ENCODE measurements around the gene ATG16L1. TPM values are rescaled to one million over a fixed set of nuclear protein-coding genes. Genes with fewer than 3 reads are reported as not detected.

The ATG16L1 gene
- total RNA-seq, 2 experiments from 2014 or later = 47.2 to 50.5 TPM

GRCh38 chr2:233261819-233262555 is 10.5 kb downstream of the ATG16L1 start:
- no peak for ATAC-seq
- Mint-ChIP-seq H3K36me3 (ENCODE audit: low read depth) (peaks cover 90% of the 10 kb centered on the region), H3K9me3 (ENCODE audit: insufficient read depth) (no peaks in the 10 kb centered on the region), H3K27me3 (ENCODE audit: low read depth) (no peaks in the 10 kb centered on the region), H3K27ac (peak overlapping the region; percentile 82), H3K4me3 (no peak overlapping the region), H3K4me1 (ENCODE audit: low read depth) (peaks cover 64% of the 10 kb centered on the region)
- DNase-seq = no peak
- CTCF ChIA-PET = interaction anchor here (0.8 to 5.9 kb wide), 4 partner anchors 9 to 217 kb away, joined by 3 to 42 read pairs (median 4); partner anchors contain the start of gene ATG16L1
- POLR2A ChIA-PET = interaction anchor here (4.4 kb wide), 1 partner anchor 10 kb away, joined by 22 read pairs; the partner anchor contains the start of gene ATG16L1

GRCh38 chr2:233262562-233262961 is 11.1 kb downstream of the ATG16L1 start:
- Mint-ChIP-seq H3K36me3 (ENCODE audit: low read depth) (peaks cover 90% of the 10 kb centered on the region), H3K27ac (peak overlapping the region; percentile 82), H3K4me1 (ENCODE audit: low read depth) (peaks cover 70% of the 10 kb centered on the region), H3K9me3 (ENCODE audit: insufficient read depth) (no peaks in the 10 kb centered on the region), H3K27me3 (ENCODE audit: low read depth) (no peaks in the 10 kb centered on the region), H3K4me3 (no peak overlapping the region)
- no peak for ATAC-seq
- no peak for DNase-seq
- ChIA-PET CTCF (interaction anchor here (1.9 to 5.9 kb wide), 2 partner anchors 9 to 10 kb away, joined by 5 to 42 read pairs; partner anchors contain the start of gene ATG16L1), POLR2A (interaction anchor here (4.4 kb wide), 1 partner anchor 11 kb away, joined by 22 read pairs; the partner anchor contains the start of gene ATG16L1)

DNA sequence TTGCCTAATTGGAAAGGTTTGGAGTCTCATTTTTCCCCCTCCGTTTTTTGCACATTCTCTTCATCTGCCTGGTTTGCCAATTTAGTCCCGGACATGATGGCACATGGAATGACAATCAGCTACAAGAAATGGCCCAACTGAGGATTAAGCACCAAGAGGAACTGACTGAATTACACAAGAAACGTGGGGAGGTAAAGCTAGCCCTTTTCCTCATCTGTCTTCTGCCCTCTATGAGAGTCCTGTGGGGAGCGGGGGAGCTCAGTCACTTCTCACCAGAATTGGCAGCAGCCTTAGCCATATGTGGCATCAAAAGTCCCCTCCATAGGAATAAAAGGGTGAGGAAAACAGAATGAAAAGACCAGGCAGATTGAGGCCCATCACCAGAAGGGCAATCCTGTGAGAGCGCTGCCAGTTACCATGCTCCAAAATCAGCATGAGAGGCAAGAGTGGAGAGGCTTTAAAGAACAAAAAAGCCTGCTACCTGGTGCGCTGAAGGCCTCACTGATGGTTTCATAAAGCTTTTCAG is 11.6 kb downstream of the ATG16L1 start:
- H3K36me3 Mint-ChIP-seq (ENCODE audit: low read depth) = peaks cover 89% of the 10 kb centered on the region
- peaks cover 73% of the 10 kb centered on the region for H3K4me1 Mint-ChIP-seq (ENCODE audit: low read depth)
- ChIA-PET POLR2A (interaction anchor here (4.4 kb wide), 1 partner anchor 11 kb away, joined by 22 read pairs; the partner anchor contains the start of gene ATG16L1), CTCF (interaction anchor here (1.0 to 5.9 kb wide), 3 partner anchors 8 to 91 kb away, joined by 5 to 42 read pairs (median 5); partner anchors contain the start of gene ATG16L1)
- H3K27me3 Mint-ChIP-seq (ENCODE audit: low read depth) = no peaks in the 10 kb centered on the region
- no peak for ATAC-seq
- peak overlapping the region; percentile 82 for H3K27ac Mint-ChIP-seq
- no peak for DNase-seq
- no peak overlapping the region for H3K4me3 Mint-ChIP-seq
- H3K9me3 Mint-ChIP-seq (ENCODE audit: insufficient read depth) = no peaks in the 10 kb centered on the region

DNA sequence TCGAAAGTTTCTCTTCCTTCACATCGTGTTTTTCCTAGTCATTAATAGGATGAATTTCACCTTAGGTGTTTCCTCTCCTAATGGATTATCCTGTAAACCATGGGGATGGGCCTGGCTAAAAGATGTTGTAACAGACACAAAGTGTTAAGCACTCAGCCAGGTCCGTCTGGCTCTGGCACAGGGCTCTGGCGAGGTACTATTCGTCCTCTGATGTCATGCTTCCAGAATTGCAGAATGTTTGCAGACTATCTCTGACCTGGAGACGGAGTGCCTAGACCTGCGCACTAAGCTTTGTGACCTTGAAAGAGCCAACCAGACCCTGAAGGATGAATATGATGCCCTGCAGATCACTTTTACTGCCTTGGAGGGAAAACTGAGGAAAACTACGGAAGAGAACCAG is 13.2 kb downstream of the ATG16L1 start:
- ChIA-PET POLR2A (interaction anchor here (4.4 kb wide), 1 partner anchor 13 kb away, joined by 22 read pairs; the partner anchor contains the start of gene ATG16L1), CTCF (interaction anchor here (1.1 to 5.9 kb wide), 2 partner anchors 12 to 21 kb away, joined by 3 to 42 read pairs; partner anchors contain the start of gene ATG16L1)
- no peak for DNase-seq
- Mint-ChIP-seq H3K9me3 (ENCODE audit: insufficient read depth) (no peaks in the 10 kb centered on the region), H3K4me3 (no peak overlapping the region), H3K27ac (peak overlapping the region; percentile 37), H3K27me3 (ENCODE audit: low read depth) (no peaks in the 10 kb centered on the region), H3K36me3 (ENCODE audit: low read depth) (peaks cover 88% of the 10 kb centered on the region), H3K4me1 (ENCODE audit: low read depth) (peaks cover 74% of the 10 kb centered on the region)
- ATAC-seq = no peak

DNA sequence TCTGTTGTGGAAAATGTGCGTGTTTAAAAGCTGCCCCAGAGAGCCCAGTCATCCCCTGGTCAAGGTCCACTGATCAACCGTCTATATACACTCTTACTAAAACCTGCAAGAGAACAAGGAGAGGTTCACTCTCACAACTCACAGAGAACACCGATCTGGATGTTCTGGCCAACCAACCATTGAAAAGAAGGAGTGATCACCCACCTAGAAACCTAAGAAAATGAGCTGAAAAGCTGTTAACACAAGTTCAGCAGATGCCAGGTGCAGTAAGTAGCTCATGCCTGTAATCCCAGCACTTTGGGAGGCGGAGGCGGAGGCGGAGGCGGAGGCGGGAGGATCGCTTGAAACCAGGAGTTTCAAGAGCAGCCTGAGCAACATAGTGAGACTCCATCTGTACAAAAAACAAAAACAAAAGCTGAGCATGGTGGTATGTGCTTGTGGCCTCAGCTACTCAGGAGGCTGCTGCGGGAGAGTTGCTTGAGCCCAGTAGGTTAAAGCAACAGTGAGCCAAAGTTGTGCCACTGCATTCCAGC is 14.5 kb downstream of the ATG16L1 start:
- H3K36me3 Mint-ChIP-seq (ENCODE audit: low read depth) = peaks cover 88% of the 10 kb centered on the region
- ChIA-PET CTCF (interaction anchor here (1.2 to 5.9 kb wide), 2 partner anchors 13 to 177 kb away, joined by 3 to 42 read pairs; partner anchors contain the start of gene ATG16L1), POLR2A (interaction anchor here (2.9 kb wide), 1 partner anchor 13 kb away, joined by 44 read pairs; the partner anchor contains the start of gene ATG16L1)
- ATAC-seq (no peak), DNase-seq (no peak)
- no peaks in the 10 kb centered on the region for H3K27me3 Mint-ChIP-seq (ENCODE audit: low read depth)
- peak overlapping the region; percentile 92 for H3K27ac Mint-ChIP-seq
- no peak overlapping the region for H3K4me3 Mint-ChIP-seq
- no peaks in the 10 kb centered on the region for H3K9me3 Mint-ChIP-seq (ENCODE audit: insufficient read depth)
- peaks cover 74% of the 10 kb centered on the region for H3K4me1 Mint-ChIP-seq (ENCODE audit: low read depth)

DNA sequence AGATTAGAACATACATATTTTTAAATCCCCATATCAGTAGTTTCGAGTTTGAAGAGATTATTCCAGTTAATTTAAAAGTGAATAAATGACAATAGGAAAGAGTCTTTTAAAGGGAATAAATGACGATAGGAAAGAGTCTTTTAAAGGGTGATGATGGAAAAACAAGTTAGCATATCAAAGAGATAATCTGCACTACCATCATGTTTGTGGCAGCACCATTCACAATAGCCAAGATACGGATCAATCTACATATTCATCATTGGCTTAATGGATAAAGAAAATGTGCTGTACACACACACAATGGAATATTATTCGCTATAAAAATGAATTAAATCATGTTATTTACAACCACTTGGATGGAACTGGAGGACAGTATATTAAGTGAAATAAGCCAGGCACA is 15.0 kb downstream of the ATG16L1 start:
- ChIA-PET POLR2A (interaction anchor here (2.9 kb wide), 1 partner anchor 14 kb away, joined by 44 read pairs; the partner anchor contains the start of gene ATG16L1), CTCF (interaction anchor here (1.2 to 5.9 kb wide), 2 partner anchors 14 to 177 kb away, joined by 3 to 42 read pairs; partner anchors contain the start of gene ATG16L1)
- Mint-ChIP-seq H3K4me3 (no peak overlapping the region), H3K36me3 (ENCODE audit: low read depth) (peaks cover 86% of the 10 kb centered on the region), H3K27me3 (ENCODE audit: low read depth) (no peaks in the 10 kb centered on the region), H3K4me1 (ENCODE audit: low read depth) (peaks cover 71% of the 10 kb centered on the region), H3K9me3 (ENCODE audit: insufficient read depth) (no peaks in the 10 kb centered on the region), H3K27ac (peak overlapping the region; percentile 92)
- ATAC-seq (no peak), DNase-seq (no peak)

GRCh38 chr2:233267516-233268245 is 16.2 kb downstream of the ATG16L1 start:
- Mint-ChIP-seq H3K27me3 (ENCODE audit: low read depth) (no peaks in the 10 kb centered on the region), H3K4me1 (ENCODE audit: low read depth) (peaks cover 70% of the 10 kb centered on the region), H3K27ac (peak overlapping the region; percentile 92), H3K4me3 (peak overlapping the region; percentile 65), H3K36me3 (ENCODE audit: low read depth) (peaks cover 85% of the 10 kb centered on the region), H3K9me3 (ENCODE audit: insufficient read depth) (no peaks in the 10 kb centered on the region)
- ATAC-seq (peak; percentile 97), DNase-seq (peak; percentile 95)
- CTCF ChIA-PET = interaction anchor here (0.7 to 2.4 kb wide), 17 partner anchors 8 to 213 kb away, joined by 3 to 24 read pairs (median 6); partner anchors contain the start of genes ATG16L1, DGKD and INPP5D
- POLR2A ChIA-PET = interaction anchor here (0.6 to 2.9 kb wide), 15 partner anchors 9 to 207 kb away, joined by 3 to 44 read pairs (median 4); partner anchors contain the start of genes ATG16L1, DGKD and INPP5D

DNA sequence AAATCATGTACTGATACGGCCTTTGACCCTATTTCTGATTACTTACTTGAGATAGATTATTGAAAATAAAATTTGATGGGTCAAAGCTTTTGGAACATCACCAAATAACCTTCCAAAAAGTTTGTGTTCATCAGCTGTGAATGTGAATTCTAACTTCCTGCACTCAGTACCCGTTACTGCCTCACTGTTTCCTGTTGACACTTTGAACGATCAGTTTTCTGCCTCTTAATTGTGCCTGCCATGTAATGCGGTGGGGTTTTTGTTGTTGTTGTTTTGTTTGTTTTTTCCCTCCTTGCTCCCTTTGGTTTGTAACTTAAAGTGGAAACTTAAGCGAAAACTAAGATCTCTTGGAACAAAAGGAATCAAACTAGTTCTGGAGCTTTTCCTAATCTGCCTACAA is 18.9 kb downstream of the ATG16L1 start:
- ATAC-seq (no peak), DNase-seq (peak; percentile 43)
- POLR2A ChIA-PET = interaction anchor here (0.8 to 1.5 kb wide), 5 partner anchors 12 to 130 kb away, joined by 3 to 5 read pairs (median 3); partner anchors contain the start of gene ATG16L1
- H3K27ac Mint-ChIP-seq = peak overlapping the region; percentile 92
- H3K9me3 Mint-ChIP-seq (ENCODE audit: insufficient read depth) = no peaks in the 10 kb centered on the region
- CTCF ChIA-PET = interaction anchor here (0.8 to 1.8 kb wide), 10 partner anchors 10 to 210 kb away, joined by 3 to 9 read pairs (median 4); partner anchors contain the start of gene ATG16L1
- no peaks in the 10 kb centered on the region for H3K27me3 Mint-ChIP-seq (ENCODE audit: low read depth)
- peaks cover 91% of the 10 kb centered on the region for H3K36me3 Mint-ChIP-seq (ENCODE audit: low read depth)
- peaks cover 70% of the 10 kb centered on the region for H3K4me1 Mint-ChIP-seq (ENCODE audit: low read depth)
- H3K4me3 Mint-ChIP-seq = peak overlapping the region; percentile 71

DNA sequence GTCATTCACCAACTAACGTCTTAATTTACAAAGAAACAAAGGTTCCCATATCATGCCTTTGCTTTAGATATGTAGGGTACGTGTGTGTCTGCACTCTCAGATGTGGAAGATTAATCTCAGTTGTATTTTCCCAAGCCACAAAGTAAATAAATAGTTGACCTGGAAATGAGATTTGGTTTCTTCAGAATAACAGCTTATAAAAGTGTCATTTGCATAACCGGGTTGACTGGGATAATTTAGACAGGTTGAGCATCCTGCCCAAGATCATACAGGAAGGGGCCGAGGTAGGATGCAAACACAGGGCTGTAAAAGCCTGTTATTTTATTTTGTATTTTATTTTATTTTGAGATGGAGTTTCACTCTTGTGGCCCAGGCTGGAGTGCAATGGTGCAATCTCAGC is 19.5 kb downstream of the ATG16L1 start:
- Mint-ChIP-seq H3K27ac (peak overlapping the region; percentile 92), H3K9me3 (ENCODE audit: insufficient read depth) (no peaks in the 10 kb centered on the region), H3K4me1 (ENCODE audit: low read depth) (peaks cover 67% of the 10 kb centered on the region), H3K27me3 (ENCODE audit: low read depth) (no peaks in the 10 kb centered on the region), H3K4me3 (peak overlapping the region; percentile 71), H3K36me3 (ENCODE audit: low read depth) (peaks cover 93% of the 10 kb centered on the region)
- POLR2A ChIA-PET = interaction anchor here (0.6 to 1.5 kb wide), 6 partner anchors 11 to 130 kb away, joined by 3 to 9 read pairs (median 4); partner anchors contain the start of gene ATG16L1
- CTCF ChIA-PET = interaction anchor here (0.8 to 2.2 kb wide), 12 partner anchors 8 to 210 kb away, joined by 3 to 9 read pairs (median 4); partner anchors contain the start of gene ATG16L1
- no peak for ATAC-seq
- DNase-seq = no peak

GRCh38 chr2:233271693-233272092 is 20.2 kb downstream of the ATG16L1 start:
- no peak overlapping the region for H3K4me3 Mint-ChIP-seq
- peaks cover 59% of the 10 kb centered on the region for H3K4me1 Mint-ChIP-seq (ENCODE audit: low read depth)
- H3K36me3 Mint-ChIP-seq (ENCODE audit: low read depth) = peaks cover 93% of the 10 kb centered on the region
- H3K9me3 Mint-ChIP-seq (ENCODE audit: insufficient read depth) = no peaks in the 10 kb centered on the region
- no peak for DNase-seq
- ChIA-PET POLR2A (no interaction called here), CTCF (interaction anchor here (1.1 to 2.2 kb wide), 5 partner anchors 9 to 82 kb away, joined by 3 to 7 read pairs (median 3); partner anchors contain the start of gene ATG16L1)
- no peaks in the 10 kb centered on the region for H3K27me3 Mint-ChIP-seq (ENCODE audit: low read depth)
- H3K27ac Mint-ChIP-seq = peak overlapping the region; percentile 39
- no peak for ATAC-seq
